ENCODE results near the gene NRARP.

Gene NRARP

GRCh38 chr9:137275588-137276472, 26.2 kb downstream of the NRARP start:
- Histone ChIP-seq H3K27ac (ENCODE audit: low read depth, low read length, poor library complexity, severe bottlenecking) (peak overlapping the region; percentile 83), H3K9me2 (ENCODE audit: low read depth, low read length) (no peaks in the 10 kb centered on the region), H3K79me2 (ENCODE audit: insufficient read depth, low read length) (no peaks in the 10 kb centered on the region), H3K4me1 (ENCODE audit: insufficient read depth, low read length, severe bottlenecking) (peaks cover 71% of the 10 kb centered on the region), H3K36me3 (ENCODE audit: insufficient read depth, low read length) (peaks cover 21% of the 10 kb centered on the region), H3K9ac (ENCODE audit: low read length) (no peak overlapping the region; the same call in 1 of the 2 replicates), H2AFZ (ENCODE audit: low read length) (no peak overlapping the region), H3K4me3 (ENCODE audit: low read depth, low read length, poor library complexity, severe bottlenecking) (no peak overlapping the region), H4K20me1 (ENCODE audit: insufficient read depth, low read length) (no peaks in the 10 kb centered on the region), H3F3A (ENCODE audit: insufficient read depth, low read length) (no peaks in the 10 kb centered on the region), H3K4me2 (ENCODE audit: low read length) (no peak overlapping the region), H3K27me3 (ENCODE audit: insufficient read depth, low read length) (no peaks in the 10 kb centered on the region), H3K9me3 (ENCODE audit: low read length) (no peaks in the 10 kb centered on the region)
- no peak for TF ChIP-seq EZH2 (IDR thresholded peaks at IDR 0.05; ENCODE audit: borderline replicate concordance, low read length)
- TF ChIP-seq, protein P1, sequence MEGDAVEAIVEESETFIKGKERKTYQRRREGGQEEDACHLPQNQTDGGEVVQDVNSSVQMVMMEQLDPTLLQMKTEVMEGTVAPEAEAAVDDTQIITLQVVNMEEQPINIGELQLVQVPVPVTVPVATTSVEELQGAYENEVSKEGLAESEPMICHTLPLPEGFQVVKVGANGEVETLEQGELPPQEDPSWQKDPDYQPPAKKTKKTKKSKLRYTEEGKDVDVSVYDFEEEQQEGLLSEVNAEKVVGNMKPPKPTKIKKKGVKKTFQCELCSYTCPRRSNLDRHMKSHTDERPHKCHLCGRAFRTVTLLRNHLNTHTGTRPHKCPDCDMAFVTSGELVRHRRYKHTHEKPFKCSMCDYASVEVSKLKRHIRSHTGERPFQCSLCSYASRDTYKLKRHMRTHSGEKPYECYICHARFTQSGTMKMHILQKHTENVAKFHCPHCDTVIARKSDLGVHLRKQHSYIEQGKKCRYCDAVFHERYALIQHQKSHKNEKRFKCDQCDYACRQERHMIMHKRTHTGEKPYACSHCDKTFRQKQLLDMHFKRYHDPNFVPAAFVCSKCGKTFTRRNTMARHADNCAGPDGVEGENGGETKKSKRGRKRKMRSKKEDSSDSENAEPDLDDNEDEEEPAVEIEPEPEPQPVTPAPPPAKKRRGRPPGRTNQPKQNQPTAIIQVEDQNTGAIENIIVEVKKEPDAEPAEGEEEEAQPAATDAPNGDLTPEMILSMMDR (IDR thresholded peaks at IDR 0.05; ENCODE audit: low read length), result no peak

DNA sequence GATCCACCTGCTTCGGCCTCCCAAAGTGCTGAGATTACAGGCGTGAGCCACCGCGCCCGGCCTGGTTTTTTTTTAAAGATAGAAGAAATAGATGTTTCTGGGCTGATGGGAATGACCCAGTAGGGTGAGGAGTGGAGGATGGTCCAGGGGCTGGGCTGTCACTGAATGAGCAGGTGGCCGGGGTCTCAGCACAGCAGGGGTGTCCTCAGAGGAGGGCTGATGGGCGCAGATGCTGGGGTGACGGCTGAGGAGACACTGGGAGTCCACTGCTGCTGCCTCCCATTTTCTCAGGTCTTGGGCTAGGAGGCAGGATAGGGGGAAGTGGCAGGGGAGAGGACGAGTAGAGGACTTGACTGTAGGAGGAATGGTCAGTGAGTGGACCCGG, 26.9 kb downstream of the NRARP start:
- Histone ChIP-seq H3K4me3 (ENCODE audit: low read depth, low read length, poor library complexity, severe bottlenecking) (no peak overlapping the region), H2AFZ (ENCODE audit: low read length) (no peak overlapping the region), H3K79me2 (ENCODE audit: insufficient read depth, low read length) (no peaks in the 10 kb centered on the region), H3K36me3 (ENCODE audit: insufficient read depth, low read length) (peaks cover 22% of the 10 kb centered on the region), H3K9me2 (ENCODE audit: low read depth, low read length) (no peaks in the 10 kb centered on the region), H3K4me2 (ENCODE audit: low read length) (no peak overlapping the region), H3K27ac (ENCODE audit: low read depth, low read length, poor library complexity, severe bottlenecking) (peak overlapping the region; percentile 83), H3K27me3 (ENCODE audit: insufficient read depth, low read length) (no peaks in the 10 kb centered on the region), H3K4me1 (ENCODE audit: insufficient read depth, low read length, severe bottlenecking) (peaks cover 65% of the 10 kb centered on the region), H3K9me3 (ENCODE audit: low read length) (no peaks in the 10 kb centered on the region), H4K20me1 (ENCODE audit: insufficient read depth, low read length) (no peaks in the 10 kb centered on the region), H3K9ac (ENCODE audit: low read length) (no peak overlapping the region), H3F3A (ENCODE audit: insufficient read depth, low read length) (no peaks in the 10 kb centered on the region)
- TF ChIP-seq, protein P1 (IDR thresholded peaks at IDR 0.05; ENCODE audit: low read length), result no peak

DNA sequence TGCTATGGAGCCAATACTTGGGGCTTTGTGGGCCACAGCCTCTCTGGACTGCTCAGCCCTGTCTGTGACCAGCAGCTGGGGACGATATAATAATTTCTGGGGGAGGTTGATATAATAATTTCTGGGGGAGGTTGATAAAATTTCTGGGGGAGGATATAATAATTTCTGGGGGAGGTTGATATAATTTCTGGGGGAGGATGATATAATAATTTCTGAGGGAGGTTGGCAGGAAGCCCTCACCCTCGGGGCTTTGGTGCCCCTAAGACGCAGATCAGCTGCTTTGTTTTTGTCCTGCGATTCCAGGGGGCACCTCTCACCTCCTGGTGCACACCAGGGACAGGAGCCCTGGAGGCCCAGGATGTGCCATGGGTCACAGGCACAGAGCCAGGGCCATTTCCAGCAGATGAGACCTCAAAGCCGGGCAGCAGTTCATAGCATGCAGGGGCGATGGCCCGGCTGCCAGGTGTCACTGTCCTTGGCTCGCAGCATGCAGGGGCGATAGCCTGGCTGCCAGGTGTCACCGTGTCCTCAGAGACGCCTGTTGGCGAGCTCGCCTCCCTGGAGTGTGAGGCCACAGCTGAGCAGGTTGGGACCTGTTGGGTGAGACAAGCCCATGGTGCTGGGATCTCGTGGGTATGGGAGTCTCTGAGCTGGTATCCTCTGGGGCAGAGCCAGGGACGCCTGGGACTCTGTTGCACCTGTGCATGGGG, 28.3 kb downstream of the NRARP start:
- no peaks in the 10 kb centered on the region for H3K9me3 ChIP-seq (ENCODE audit: low read length)
- H3K4me2 ChIP-seq (ENCODE audit: low read length), result peak overlapping the region; percentile 16; the same call in 1 of the 2 replicates
- no peaks in the 10 kb centered on the region for H3K9me2 ChIP-seq (ENCODE audit: low read depth, low read length)
- peak overlapping the region; percentile 83 for H3K27ac ChIP-seq (ENCODE audit: low read depth, low read length, poor library complexity, severe bottlenecking)
- no peak for TF ChIP-seq EZH2 (IDR thresholded peaks at IDR 0.05; ENCODE audit: borderline replicate concordance, low read length)
- TF ChIP-seq, protein P1 (IDR thresholded peaks at IDR 0.05; ENCODE audit: low read length), result no peak
- H3K9ac ChIP-seq (ENCODE audit: low read length), result peak overlapping the region; percentile 12; the same call in 1 of the 2 replicates
- H3K36me3 ChIP-seq (ENCODE audit: insufficient read depth, low read length), result peaks cover 30% of the 10 kb centered on the region
- no peaks in the 10 kb centered on the region for H4K20me1 ChIP-seq (ENCODE audit: insufficient read depth, low read length)
- no peaks in the 10 kb centered on the region for H3F3A ChIP-seq (ENCODE audit: insufficient read depth, low read length)
- H3K27me3 ChIP-seq (ENCODE audit: insufficient read depth, low read length), result no peaks in the 10 kb centered on the region
- no peaks in the 10 kb centered on the region for H3K79me2 ChIP-seq (ENCODE audit: insufficient read depth, low read length)
- peaks cover 72% of the 10 kb centered on the region for H3K4me1 ChIP-seq (ENCODE audit: insufficient read depth, low read length, severe bottlenecking)
- no peak overlapping the region for H2AFZ ChIP-seq (ENCODE audit: low read length)
- no peak overlapping the region for H3K4me3 ChIP-seq (ENCODE audit: low read depth, low read length, poor library complexity, severe bottlenecking)

Data from OCI-LY1 (cell line).